SK-N-SH treated with all-trans-retinoic acid at 6 μM for 48 hours (cell line): ENCODE data around the gene TCF12.

Source experiments
- SNAI2 ChIP-seq: fragments of 250-450 bp; sonication (Bioruptor Pico); IDR thresholded peaks from 2 replicates; pipeline ENCODE4 v1.5.0; 2020; ENCODE audit warnings: mild to moderate bottlenecking, moderate library complexity
- ZC3H10 ChIP-seq: fragments of 250-450 bp; sonication (Bioruptor Pico); IDR thresholded peaks from 2 replicates; pipeline ENCODE4 v1.5.1; 2021; ENCODE audit warnings: mild to moderate bottlenecking, moderate library complexity
- ZFP30 ChIP-seq: fragments of 450-650 bp; formaldehyde crosslinking; IDR thresholded peaks from 2 replicates; pipeline ENCODE4 v1.5.0; 2022; ENCODE audit warnings: mild to moderate bottlenecking, moderate library complexity

DNA sequence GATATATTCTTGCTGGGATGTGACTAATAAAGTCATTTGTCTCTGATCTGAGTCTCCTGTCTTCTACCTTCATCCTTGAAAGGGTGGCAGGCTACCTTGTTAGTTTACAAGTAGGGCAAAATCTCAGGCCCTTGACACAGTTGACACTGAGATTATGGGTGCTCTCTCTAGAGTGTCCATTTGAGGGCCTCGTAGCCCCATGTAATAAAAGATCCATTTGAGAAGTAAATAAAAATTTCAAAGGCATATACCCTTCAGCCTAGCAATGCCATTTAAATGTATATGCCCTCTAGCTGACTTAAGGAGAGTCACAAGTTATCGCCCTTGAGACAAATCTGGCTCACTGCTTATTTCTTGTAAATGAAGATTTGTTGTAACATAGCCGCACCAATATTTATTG, 98.6 kb downstream of the TCF12 start:
- TF ChIP-seq ZFP30 (CRISPR knock-in tag) (no peak), ZC3H10 (CRISPR knock-in tag) (no peak), SNAI2 (CRISPR knock-in tag) (no peak)
